HG03097 (cell line): ENCODE data around the gene HSD17B11.
"Not testable (repeated sequence)": the region's sequence is repeated elsewhere in the genome, so short reads cannot be mapped to it uniquely, and the experiment has no call there.

Source experiments
- ATAC-seq: cut with Tn5 transposase; IDR thresholded peaks from one replicate; pipeline ENCODE4 v1.9.1; 2021; ENCODE audit not compliant: unreplicated experiment, low FRiP score

HSD17B11 gene, protein sequence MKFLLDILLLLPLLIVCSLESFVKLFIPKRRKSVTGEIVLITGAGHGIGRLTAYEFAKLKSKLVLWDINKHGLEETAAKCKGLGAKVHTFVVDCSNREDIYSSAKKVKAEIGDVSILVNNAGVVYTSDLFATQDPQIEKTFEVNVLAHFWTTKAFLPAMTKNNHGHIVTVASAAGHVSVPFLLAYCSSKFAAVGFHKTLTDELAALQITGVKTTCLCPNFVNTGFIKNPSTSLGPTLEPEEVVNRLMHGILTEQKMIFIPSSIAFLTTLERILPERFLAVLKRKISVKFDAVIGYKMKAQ

DNA sequence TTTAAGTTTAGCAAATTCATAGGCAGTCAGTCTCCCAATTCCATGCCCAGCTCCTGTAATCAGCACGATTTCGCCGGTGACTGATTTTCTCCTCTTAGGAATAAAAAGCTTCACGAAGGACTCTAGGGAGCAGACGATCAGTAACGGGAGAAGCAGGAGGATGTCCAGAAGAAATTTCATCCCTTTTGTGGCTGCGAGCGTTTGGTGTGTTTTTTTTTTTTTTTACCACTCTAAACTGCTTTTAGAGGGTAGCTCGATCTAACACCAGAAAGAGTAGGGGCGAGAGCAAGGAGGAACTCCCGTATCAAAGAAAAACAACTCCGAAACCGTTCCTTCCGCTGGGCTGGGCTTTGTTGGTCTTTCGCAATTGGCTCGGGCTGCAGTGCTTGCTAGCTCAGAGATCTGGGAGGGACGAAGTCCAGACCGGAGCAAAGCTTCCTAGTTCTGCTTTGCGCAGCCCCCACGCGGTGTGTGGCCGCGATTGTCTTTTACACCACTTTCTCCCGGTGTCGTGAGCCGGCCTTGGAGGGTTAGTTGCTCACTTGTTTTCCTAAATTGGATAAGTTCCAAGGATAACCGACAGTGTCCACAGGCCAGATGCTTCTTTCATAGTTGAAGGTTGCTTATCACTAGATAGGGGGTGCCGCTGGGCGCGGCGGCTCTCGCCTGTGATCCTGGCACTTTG lies at the start of gene HSD17B11:
Gene HSD17B11, minus strand, starts transcription at position 298 of the 685 bp plus-strand sequence. Its CDS starts 118 bp downstream, at position 180.
- ATAC-seq = peak; percentile 99

DNA sequence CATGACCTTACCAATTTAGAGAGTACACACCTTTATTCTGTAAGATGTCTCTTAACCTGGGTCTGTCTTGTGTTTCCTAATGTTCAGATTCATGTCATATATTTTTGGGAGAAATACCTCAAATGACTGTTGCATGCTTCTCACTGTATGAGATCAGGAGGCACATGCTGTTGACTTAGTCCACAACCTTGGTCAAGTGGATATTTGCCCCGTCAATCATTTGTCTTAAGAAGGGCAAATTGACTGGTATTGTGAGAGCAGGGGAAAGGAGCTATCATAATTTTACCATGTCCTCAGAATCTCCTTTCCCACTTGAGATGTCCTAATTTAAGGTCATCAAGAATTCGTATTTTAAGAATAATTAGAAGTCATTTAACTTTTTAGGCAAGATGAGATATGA lies 42.4 kb upstream of the HSD17B11 start:
- no peak for ATAC-seq

DNA sequence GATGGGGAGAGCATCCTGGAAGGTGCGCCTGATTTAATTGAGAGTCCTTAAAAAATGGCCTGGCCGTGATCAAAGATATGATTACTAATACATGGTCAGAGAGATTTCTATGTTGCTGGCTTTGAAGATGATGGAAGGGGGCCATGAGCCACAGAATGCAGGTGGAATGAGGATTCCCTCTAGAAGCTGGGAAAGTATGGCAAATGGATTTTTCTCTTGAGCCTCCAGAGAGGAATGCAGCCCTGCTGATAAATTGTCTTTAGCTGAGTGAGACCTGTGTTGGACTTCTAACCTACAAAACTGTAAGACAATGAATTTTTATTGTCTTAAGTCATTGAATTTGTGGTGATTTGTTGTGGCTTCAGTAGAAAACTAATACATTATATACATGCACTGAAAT lies 39.0 kb upstream of the HSD17B11 start:
- ATAC-seq = no peak

DNA sequence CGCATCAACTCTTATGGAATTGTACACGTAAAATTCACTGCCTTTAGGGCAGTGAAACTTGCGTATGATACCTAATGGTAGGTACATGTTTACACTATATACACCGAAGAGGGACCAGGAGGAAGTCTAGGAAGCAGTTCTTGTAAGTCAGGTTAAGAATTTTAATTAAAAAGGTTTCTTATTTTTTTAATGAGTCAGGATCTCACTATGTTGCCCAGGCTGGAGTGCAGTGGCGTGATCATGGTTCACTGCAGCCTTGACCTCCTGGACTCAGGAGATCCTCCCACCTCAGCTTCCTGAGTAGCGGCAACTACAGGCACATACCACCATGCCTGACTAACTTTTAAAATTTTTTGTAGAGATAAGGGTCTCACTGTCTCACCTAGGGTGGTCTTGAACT lies 38.0 kb upstream of the HSD17B11 start:
- ATAC-seq = no peak

DNA sequence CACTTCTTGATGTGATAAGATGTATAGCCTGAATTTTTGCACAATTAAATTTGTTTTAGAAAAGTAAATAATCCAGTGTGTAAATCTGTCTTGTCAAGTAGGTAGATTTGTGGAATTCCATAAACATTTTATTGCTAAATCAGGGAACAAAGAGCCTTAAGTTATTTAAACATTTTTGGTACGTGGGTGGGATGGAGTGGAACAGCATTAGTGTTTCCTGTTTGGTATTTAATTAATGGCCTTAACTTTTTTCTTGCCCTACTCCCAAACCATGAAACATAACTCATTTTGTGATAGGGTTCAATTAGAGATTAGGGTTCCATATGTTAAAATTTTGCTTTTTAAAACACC lies 36.5 kb upstream of the HSD17B11 start:
- no peak for ATAC-seq

DNA sequence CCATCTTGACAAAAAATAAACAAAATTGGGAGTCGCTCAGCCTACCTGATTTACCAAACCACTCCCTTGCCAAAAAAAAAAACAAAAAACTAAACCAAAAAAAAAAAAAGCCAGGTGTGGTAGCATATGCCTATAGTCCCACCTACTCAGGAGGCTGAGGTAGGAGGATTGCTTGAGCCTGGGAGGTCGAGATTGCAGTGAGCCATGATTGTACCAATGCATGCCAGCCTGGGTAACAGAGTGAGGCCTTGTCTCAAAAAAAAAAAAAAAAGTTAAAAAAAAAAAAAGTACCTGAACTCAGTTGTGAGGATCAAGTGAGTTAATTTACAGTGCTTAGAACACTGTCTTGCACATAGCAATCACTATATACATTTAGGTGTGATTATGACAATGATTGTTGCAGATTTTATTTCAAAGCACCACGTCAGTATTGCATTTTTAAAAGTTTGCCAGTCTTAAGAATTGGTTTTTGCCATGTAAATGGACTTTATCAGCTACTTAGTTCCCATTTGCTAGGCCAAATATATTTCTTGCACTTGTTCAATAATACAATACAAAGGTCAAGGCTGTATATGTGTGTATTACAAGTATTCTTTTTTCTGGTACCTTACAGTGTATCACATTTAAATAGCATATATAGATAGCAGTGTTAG lies 36.0 kb upstream of the HSD17B11 start:
- no peak for ATAC-seq

DNA sequence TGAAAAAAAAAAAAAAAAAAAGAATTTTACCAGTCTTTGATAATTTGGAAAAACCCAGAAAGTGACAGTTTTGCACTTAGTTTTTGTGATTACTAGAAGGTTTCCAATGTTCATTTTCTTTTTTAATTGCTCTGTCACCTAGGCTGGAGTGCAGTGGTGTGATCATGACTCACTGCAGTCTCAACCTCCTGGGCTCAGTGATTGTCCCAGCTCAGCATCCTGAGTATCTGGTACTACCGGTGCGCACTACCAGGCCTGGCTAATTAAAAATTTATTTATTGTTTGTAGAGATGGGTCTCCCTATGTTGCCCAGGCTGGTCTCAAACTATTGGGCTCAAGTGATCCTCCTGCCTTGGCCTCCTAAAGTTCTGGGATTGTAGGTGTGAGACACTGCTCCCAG lies 34.7 kb upstream of the HSD17B11 start:
- no peak for ATAC-seq

DNA sequence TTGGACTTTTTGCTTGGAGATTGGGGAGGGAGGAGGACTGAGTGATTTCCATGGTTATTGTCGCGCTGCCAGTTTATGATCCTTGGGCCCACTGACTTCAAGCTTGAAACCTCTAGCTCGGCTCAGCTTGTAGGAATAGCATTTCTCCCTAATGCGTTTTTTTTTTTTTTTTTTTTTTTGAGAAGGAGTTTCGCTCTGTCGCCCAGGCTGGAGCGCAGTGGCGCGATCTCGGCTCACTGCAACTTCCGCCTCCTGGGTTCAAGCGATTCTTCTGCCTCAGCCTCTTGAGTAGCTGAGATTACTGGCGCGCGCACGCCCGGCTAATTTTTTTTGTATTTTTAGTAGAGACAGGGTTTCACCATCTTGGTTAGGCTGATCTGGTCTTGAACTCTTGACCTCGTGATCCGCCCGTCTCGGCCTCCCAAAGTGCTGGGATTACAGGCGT lies 33.1 kb upstream of the HSD17B11 start:
- ATAC-seq = not testable (repeated sequence)

DNA sequence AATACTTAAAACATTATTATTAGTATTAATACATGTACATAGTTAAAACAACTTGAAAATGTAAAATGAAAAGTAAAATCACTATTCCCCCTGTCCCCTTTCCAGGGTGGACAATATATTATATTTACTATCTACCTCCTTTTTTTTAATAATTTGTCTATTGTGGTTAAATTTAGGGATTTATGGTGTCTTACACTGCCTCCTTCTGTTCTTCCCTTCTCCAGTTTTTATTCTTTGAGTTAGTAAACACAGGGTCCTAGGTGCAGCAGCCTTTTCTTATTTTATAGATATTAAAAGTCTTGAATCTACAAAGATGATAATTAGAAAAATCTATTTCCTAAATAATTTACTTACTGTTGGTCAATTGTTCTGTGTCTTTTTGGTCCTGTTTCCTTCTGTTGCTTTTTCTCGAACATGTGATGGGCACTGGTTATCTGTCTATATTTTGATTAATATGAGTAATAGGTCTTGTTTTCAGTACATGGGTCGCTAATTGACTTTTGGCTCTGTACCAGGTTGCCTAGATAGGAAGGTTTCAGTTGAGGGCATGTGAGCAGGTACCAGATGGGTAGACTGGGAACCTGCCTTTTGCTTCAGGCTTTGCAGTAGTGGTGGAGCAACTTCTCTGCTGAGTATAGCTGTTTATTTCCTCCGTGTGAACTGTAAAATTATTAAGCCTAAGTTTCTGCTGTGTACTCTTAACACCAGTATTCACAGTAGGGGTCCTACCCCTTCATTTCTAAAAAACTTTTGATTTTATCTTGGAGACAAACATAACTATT lies 32.5 kb upstream of the HSD17B11 start:
- no peak for ATAC-seq

DNA sequence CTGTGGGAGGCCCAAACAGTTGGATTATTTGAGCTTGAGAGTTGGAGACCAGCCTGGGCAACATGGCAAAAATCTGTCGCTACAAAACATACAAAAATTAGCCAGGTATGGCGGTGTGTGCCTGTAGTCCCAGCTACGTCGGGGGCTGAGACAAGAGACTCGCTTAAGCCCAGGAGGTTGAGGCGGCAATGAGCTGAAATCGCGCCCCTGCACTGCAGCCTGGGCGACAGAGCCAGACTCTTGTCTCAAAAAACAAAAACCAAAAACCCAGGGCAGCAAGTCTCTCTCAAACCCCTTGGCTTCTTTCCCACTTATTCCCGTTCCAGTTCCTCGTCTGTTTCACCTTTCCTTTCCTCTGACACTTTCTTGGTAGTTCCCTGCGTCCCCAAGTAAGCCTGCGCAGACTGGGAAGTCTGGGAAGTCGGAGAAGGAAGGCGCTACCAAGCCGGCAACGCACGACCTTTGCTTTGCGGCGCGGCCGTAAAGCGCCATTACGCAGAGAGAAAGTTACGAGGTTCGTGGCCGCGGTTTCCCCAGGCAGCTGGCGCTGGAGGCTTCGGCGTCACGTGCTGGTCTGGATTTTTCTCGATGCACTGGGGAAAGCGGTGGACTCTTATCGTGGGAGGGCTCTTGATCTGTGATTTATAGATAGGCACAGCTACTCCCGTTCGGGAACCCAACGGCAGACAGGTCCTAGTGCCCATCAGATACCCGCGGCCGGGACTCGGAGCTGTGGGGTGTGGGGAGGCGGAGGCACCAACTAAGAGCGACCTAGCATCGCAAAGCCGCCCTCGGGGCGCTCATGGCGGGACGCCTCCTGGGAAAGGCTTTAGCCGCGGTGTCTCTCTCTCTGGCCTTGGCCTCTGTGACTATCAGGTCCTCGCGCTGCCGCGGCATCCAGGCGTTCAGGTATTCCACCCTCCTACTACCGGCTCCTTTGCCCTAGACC lies 31.4 kb upstream of the HSD17B11 start, which contains the start of gene NUDT9:
Gene NUDT9, plus strand, starts transcription at position 470 of the 949 bp plus-strand sequence. Its CDS starts 333 bp downstream, at position 803.
- ATAC-seq = peak; percentile 82

DNA sequence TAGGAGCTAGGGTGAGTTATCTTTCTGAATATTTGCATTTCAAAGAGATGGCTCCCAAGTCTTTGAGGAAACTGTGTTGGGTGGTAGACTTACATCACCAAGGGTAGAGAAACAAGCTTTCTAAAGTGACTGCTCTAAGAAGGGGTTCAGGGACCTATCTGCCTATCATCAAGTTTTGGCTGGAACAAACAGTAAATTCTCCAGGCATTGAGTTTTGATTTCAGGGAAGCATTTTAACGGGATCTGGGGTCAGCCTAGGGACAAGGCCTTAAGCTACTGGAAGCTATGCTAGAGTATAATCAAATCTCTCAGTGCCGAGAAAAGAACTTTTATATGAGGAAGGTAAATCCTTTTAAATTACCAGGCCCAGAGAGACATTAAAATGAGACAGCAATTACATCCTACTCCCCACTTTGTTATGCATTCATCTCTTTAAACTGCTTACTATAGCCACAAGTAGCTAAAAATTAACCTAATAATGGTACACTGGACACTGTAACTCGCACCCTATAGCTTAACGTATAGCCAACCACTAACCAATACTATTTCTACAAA lies 29.4 kb upstream of the HSD17B11 start:
- ATAC-seq = no peak

DNA sequence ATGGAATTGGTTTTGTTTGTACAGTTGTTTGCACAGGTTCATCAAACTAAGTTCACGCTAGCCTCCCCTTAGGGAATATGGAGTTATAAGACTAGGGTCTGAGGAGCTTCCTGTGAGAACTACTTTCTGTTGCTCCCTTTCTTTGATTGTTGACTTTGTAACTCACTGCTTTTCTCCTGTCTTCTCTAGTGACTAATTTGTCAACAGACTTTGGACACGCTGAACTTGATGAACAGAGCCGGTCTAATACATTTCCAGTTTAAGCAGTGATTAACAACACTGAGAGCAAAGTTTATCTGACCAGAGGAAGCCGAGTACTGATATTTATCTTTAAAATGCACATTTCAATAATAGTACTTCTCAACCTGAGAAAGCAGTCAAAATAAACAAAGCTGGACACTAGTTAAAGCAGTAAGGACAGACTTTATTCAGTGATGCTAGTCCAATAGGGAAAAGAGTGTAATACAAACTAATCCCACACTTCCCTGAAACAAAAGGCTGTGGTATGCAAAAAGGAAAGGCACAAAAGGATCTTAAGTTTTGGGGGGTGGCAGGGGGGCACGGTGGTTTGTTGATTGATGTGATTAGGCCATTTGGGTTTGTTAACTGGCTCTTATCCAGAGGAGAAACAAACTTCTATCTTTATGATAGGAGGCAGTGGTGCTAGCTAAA lies 28.7 kb upstream of the HSD17B11 start:
- ATAC-seq = no peak

DNA sequence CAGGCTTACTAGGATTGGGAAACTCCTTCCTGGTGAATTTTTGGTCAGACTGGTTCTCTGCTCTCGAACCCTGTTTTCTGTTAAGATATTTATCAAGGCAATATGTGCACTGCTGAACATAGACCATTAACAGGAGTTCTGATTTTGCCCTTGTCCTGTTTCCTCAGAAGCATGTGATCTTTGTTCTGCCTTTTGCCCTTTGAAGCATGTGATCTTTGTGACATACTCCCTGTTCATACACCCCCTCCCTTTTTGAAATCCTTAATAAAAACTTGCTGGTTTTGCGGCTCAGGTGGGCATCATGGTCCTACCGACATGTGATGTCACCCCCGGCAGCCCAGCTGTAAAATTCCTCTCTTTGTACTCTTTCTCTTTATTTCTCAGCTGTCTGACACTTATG lies 27.4 kb upstream of the HSD17B11 start:
- ATAC-seq = not testable (repeated sequence)

DNA sequence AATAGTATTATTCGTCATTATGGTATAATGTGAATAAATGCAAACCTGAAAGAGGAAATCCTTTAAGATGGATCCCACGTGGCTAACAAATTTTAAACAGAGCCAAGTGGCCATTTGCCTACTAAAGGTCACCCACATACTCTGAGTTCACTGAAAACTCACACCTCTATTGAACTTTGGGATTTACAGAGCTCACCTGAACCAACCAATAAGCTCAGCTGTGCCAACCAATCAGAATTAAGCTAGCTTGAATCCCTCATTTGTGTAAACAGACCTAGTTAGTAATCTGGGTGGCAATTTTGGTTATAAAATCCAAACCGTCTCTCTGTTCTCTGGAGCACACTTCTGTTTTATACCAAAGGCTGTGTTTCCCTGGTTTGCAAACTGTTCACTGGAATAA lies 26.0 kb upstream of the HSD17B11 start:
- no peak for ATAC-seq

DNA sequence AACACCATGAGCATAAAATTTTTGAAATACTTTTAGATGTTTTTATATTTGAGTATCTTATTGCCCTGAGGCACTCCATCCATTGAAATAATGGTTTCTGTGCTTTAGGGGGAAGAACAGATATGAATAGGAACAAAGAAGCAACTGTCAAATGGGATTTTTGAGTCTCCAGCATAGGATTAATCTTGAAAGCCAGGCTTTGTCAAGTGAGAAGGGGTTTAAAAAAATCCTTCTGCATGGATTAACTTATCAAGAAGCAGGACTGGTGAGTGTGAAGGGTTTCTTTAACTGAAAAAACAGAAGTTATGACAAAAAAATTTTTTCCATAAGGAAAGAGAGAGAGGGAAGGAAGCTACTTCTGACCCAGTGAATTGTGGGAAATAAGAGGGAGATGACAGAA lies 23.8 kb upstream of the HSD17B11 start:
- ATAC-seq = no peak

DNA sequence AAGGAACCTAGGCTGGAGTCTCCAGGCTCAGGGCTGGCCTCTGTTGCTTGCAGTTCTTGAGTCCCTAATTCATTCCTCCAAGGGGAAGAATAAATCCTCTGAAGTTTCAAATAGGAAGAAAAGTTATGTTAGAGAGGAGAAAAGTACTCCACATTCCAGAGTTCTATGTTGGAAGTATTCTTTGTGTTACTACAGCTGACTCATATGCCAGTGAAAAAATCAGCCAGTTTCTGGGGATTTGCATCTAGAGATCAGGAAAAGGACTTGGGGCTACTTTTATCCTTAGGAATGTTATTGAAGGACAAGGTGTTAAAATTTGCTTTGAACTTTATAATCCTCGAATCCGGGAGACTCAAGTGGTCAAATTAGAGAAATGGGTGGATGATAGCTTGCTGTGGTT lies 19.7 kb upstream of the HSD17B11 start:
- ATAC-seq = no peak

DNA sequence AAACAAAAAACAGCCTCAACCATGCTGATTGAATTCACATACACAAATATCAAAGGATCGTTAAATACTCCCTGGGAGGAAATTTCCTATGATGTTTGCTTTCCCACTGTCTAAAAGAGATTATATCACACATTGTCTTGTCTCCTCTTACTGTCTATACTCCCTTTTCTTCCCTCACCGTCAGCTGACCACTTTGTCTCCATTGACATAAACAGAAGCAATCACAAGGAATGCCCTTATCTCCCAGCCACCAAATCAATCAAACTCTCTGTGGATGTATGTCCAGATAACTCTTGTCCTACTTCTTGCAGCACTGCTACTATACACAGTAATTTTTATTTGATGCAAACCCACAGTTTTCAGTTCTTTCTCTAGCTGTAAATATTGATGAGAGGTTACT lies 19.2 kb upstream of the HSD17B11 start:
- no peak for ATAC-seq

DNA sequence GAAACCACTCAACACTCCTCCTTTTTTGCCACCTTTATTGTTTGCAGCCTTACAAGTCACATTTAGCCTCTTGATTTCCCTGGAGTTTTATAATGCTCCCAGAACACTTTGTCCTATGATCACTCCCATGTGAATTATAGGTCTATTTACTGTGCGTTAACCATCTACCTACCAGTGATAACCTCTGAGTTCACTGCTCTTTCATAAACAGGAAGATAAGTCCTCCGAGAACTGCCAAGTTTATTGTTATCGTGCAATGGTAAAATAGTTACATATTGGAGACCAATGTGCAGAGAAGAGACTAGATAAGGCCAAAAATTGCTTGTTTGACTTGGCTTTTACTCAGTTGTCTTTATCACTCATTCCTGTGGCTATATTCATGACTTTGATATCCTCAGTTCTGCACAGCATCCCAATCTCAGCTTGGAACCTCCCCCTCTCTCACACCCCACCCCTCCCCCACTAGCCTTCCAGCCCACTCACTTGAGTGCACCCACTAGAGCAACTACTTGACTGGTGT lies 18.5 kb upstream of the HSD17B11 start:
- no peak for ATAC-seq

DNA sequence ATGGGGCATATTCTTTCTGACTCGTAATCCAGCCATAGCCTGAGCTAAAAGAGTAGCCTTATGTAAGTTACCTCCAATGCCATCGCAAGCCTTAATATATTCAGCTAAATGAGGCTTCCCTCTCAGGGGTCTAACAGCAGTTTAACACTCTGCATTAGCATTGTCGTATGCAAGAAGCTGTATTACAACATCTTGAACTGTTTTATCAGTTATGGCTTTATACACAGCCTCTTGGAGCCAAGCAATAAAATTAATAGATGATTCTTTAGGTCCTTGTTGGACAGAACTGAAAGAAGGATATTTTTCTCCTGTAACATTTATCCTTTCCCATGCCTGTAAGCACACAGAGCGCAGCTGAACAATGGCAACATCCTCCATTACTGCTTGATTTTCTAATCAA lies 15.9 kb upstream of the HSD17B11 start:
- ATAC-seq = not testable (repeated sequence)
